GM18861 (cell line): ENCODE data around the gene SNRNP200.
A peak's percentile ranks its signal among the peaks of the same experiment; 100 is the strongest.
"Not testable (repeated sequence)": the region's sequence is repeated elsewhere in the genome, so short reads cannot be mapped to it uniquely, and the experiment has no call there.

Source experiments
- ATAC-seq: cut with Tn5 transposase; IDR thresholded peaks from one replicate; pipeline ENCODE4 v1.9.1; 2021; ENCODE audit not compliant: unreplicated experiment

SNRNP200 gene

GRCh38 chr2:96325884-96326255, 20.5 kb upstream of the SNRNP200 start:
- no peak for ATAC-seq

GRCh38 chr2:96325041-96325883, 19.9 kb upstream of the SNRNP200 start, which contains the start of gene ITPRIPL1:
TSS of gene ITPRIPL1 (plus strand) at chr2:96325317. CDS start at chr2:96325840, 523 bp downstream.
- no peak for ATAC-seq

- no peak for ATAC-seq
These were observed 19.3 kb upstream of the SNRNP200 start for GRCh38 chr2:96324721-96325040.

- no peak for ATAC-seq
These were observed 18.5 kb upstream of the SNRNP200 start for GRCh38 chr2:96323849-96324248.

GRCh38 chr2:96320728-96321622, 15.6 kb upstream of the SNRNP200 start:
- peak; percentile 9 for ATAC-seq

GRCh38 chr2:96320326-96320725, 15.0 kb upstream of the SNRNP200 start:
- ATAC-seq, result no peak

- ATAC-seq, result no peak
These were observed 14.1 kb upstream of the SNRNP200 start for GRCh38 chr2:96319396-96319795.

- no peak for ATAC-seq
These were observed 13.4 kb upstream of the SNRNP200 start for GRCh38 chr2:96318723-96319122.

- no peak for ATAC-seq
These were observed 12.2 kb upstream of the SNRNP200 start for GRCh38 chr2:96317584-96317997.

GRCh38 chr2:96316999-96317398, 11.7 kb upstream of the SNRNP200 start:
- ATAC-seq, result no peak

- no peak for ATAC-seq
These were observed 10.2 kb upstream of the SNRNP200 start for GRCh38 chr2:96315400-96316071.

GRCh38 chr2:96315005-96315399, 9.7 kb upstream of the SNRNP200 start:
- no peak for ATAC-seq

GRCh38 chr2:96308248-96308647, 2.9 kb upstream of the SNRNP200 start:
- no peak for ATAC-seq

GRCh38 chr2:96306370-96306769, 1.0 kb upstream of the SNRNP200 start:
- no peak for ATAC-seq

GRCh38 chr2:96305979-96306308, 598 bp upstream of the SNRNP200 start:
- ATAC-seq, result no peak

- ATAC-seq, result no peak
These were observed 740 bp downstream of the SNRNP200 start for GRCh38 chr2:96304606-96305005.

- ATAC-seq, result no peak
These were observed 3.5 kb downstream of the SNRNP200 start for GRCh38 chr2:96301865-96302264.

GRCh38 chr2:96296925-96297324, 8.4 kb downstream of the SNRNP200 start:
- no peak for ATAC-seq

GRCh38 chr2:96294271-96294670, 11.1 kb downstream of the SNRNP200 start:
- ATAC-seq, result not testable (repeated sequence)

GRCh38 chr2:96291751-96292150, 13.6 kb downstream of the SNRNP200 start:
- ATAC-seq, result no peak

GRCh38 chr2:96287273-96287856, 18.0 kb downstream of the SNRNP200 start:
- no peak for ATAC-seq
